Placental pericyte (primary cell): Measurements from ENCODE around the gene CBL. TPM values are rescaled to one million over a fixed set of nuclear protein-coding genes. Genes with fewer than 3 reads are reported as not detected.

Experiments
- small RNA-seq: library from RNA; depleted of rRNA; stranded (forward); fragments of <200 nt; gene quantifications from one replicate; pipeline ENCODE3, GENCODE V24; 2012; ENCODE audit warnings: low replicate concordance
- total RNA-seq: library from RNA; depleted of rRNA; stranded (reverse); fragments of >200 nt; gene quantifications from 2 replicates; pipeline ENCODE4 v1.2.3, GENCODE V29; 2012

CBL gene
- total RNA-seq = 12.7 and 30.2 TPM in 2 replicates

GRCh38 chr11:119205574-119206510, at the start of gene CBL:
CBL (plus strand) TSS chr11:119206339; CDS start chr11:119206418, 79 bp downstream.

GRCh38 chr11:119168471-119169281, 37.5 kb upstream of the CBL start, which contains the start of gene NLRX1:
NLRX1 (plus strand) TSS chr11:119168725; CDS start chr11:119171404, 2,679 bp downstream.

GRCh38 chr11:119316729-119317591, 110.8 kb downstream of the CBL start, which contains the start of gene MCAM:
MCAM (minus strand) TSS chr11:119317130; CDS start chr11:119317101, 29 bp downstream.

GRCh38 chr11:119334174-119334930, 128.2 kb downstream of the CBL start, which contains the start of gene RNF26:
RNF26 (plus strand) TSS chr11:119334527; CDS start chr11:119335123, 596 bp downstream.

GRCh38 chr11:119340335-119341221, 134.4 kb downstream of the CBL start, which contains the start of gene C1QTNF5:
C1QTNF5 (minus strand) TSS chr11:119340883; CDS start chr11:119340397, 486 bp downstream.

GRCh38 chr11:119346605-119347004, 140.5 kb downstream of the CBL start, which contains the start of gene MFRP:
MFRP (minus strand) TSS chr11:119346705; CDS start chr11:119346513, 192 bp downstream.

Small RNAs within 50 kb of the gene (small RNA-seq; reads per million reads assigned to genes)
- not detected for gene RF01225
- gene RNU6-262P = not detected

Other genes with a start within 250 kb of the CBL start
- gene FOXR1, start 234.6 kb upstream of the CBL start, total RNA-seq = not detected in 2 replicates
- gene CENATAC, start 208.2 kb upstream of the CBL start, total RNA-seq = 16.2 and 30.6 TPM in 2 replicates
- 388 and 1,071 TPM in 2 replicates for gene RPS25, start 188.0 kb upstream of the CBL start, total RNA-seq
- 90.2 and 124 TPM in 2 replicates for gene TRAPPC4, start 187.6 kb upstream of the CBL start, total RNA-seq
- gene SLC37A4, start 175.5 kb upstream of the CBL start, total RNA-seq = 11.8 and 14.7 TPM in 2 replicates
- gene HYOU1, start 149.1 kb upstream of the CBL start, total RNA-seq = 179 and 1,291 TPM in 2 replicates
- 32.1 and 45.1 TPM in 2 replicates for gene VPS11, start 138.5 kb upstream of the CBL start, total RNA-seq
- 8.5 and 14.5 TPM in 2 replicates for gene HMBS, start 121.5 kb upstream of the CBL start, total RNA-seq
- 34.6 and 37.8 TPM in 2 replicates for gene DPAGT1, start 104.5 kb upstream of the CBL start, total RNA-seq
- gene C2CD2L, start 99.0 kb upstream of the CBL start, total RNA-seq = 10.3 and 11.8 TPM in 2 replicates
- 22.8 and 23.2 TPM in 2 replicates for gene HINFP, start 84.8 kb upstream of the CBL start, total RNA-seq
- gene ABCG4, start 57.3 kb upstream of the CBL start, total RNA-seq = 0.66 TPM in 1 of 2 replicates, not detected in the other
- 13.1 and 16.5 TPM in 2 replicates for gene NLRX1, start 37.6 kb upstream of the CBL start, total RNA-seq
- not detected in 2 replicates for gene NHERF4, start 20.9 kb upstream of the CBL start, total RNA-seq
- gene MCAM, start 110.8 kb downstream of the CBL start, total RNA-seq = 127 and 168 TPM in 2 replicates
- gene RNF26, start 128.2 kb downstream of the CBL start, total RNA-seq = 9.7 and 13.1 TPM in 2 replicates
- gene C1QTNF5, start 134.5 kb downstream of the CBL start, total RNA-seq = 0.86 and 6.8 TPM in 2 replicates
- not detected in 2 replicates for gene MFRP, start 140.4 kb downstream of the CBL start, total RNA-seq
- not detected in 2 replicates for gene USP2, start 175.4 kb downstream of the CBL start, total RNA-seq
- gene THY1, start 216.8 kb downstream of the CBL start, total RNA-seq = 104 and 200 TPM in 2 replicates